HEK293 (cell line): ENCODE measurements around the gene ZNF680.

ENCODE experiments used
- FEZF1 ChIP-seq: fragments of 450-650 bp; formaldehyde crosslinking; IDR thresholded peaks from 2 replicates; pipeline ENCODE4 v1.5.1; 2016; ENCODE audit warnings: missing biosample characterization, missing genetic modification characterization
- REST ChIP-seq: fragments of 450-650 bp; formaldehyde crosslinking; IDR thresholded peaks from 2 replicates; pipeline ENCODE4 v1.5.1; 2016; ENCODE audit warnings: missing biosample characterization, missing genetic modification characterization
- SCRT1 ChIP-seq: fragments of 450-650 bp; formaldehyde crosslinking; IDR thresholded peaks from 2 replicates; pipeline ENCODE4 v1.5.1; 2016; ENCODE audit warnings: missing biosample characterization, missing genetic modification characterization, borderline replicate concordance
- ZBTB17 ChIP-seq: fragments of 450-650 bp; formaldehyde crosslinking; IDR thresholded peaks from 2 replicates; pipeline ENCODE4 v1.5.1; 2016; ENCODE audit warnings: missing biosample characterization, missing genetic modification characterization
- ZBTB20 ChIP-seq: fragments of 450-650 bp; formaldehyde crosslinking; IDR thresholded peaks from 2 replicates; pipeline ENCODE4 v1.5.1; 2016; ENCODE audit warnings: missing biosample characterization, missing genetic modification characterization
- ZEB2 ChIP-seq: fragments of 450-650 bp; formaldehyde crosslinking; IDR thresholded peaks from 2 replicates; pipeline ENCODE4 v1.5.1; 2016; ENCODE audit warnings: missing biosample characterization, missing genetic modification characterization
- ZNF274 ChIP-seq, 2 experiments: fragments of 200-500 bp in 1 of 2; fragments of 450-650 bp in 1 of 2; sonication (Bioruptor generic) in 1 of 2; formaldehyde crosslinking in 1 of 2; IDR thresholded peaks; 2 replicates each; pipeline versions ENCODE4 v1.5.1 to v1.6.1; 2014 to 2016; ENCODE audit warnings: borderline replicate concordance in 1 of 2, inconsistent platforms in 1 of 2, low read length in 1 of 2, missing biosample characterization in 1 of 2, missing genetic modification characterization in 1 of 2
- ZNF302 ChIP-seq: fragments of 450-650 bp; formaldehyde crosslinking; IDR thresholded peaks from 2 replicates; pipeline ENCODE4 v1.5.1; 2016; ENCODE audit warnings: missing biosample characterization, missing genetic modification characterization, low read depth
- ZNF362 ChIP-seq: fragments of 450-650 bp; formaldehyde crosslinking; IDR thresholded peaks from 2 replicates; pipeline ENCODE4 v1.5.1; 2016; ENCODE audit warnings: missing biosample characterization, missing genetic modification characterization
- ZSCAN5A ChIP-seq: fragments of 450-650 bp; formaldehyde crosslinking; IDR thresholded peaks from 2 replicates; pipeline ENCODE4 v1.5.1; 2016; ENCODE audit warnings: missing biosample characterization, missing genetic modification characterization
- TF ChIP-seq, protein P1 (sequence below): fragments of 450-650 bp; formaldehyde crosslinking; IDR thresholded peaks from 2 replicates; pipeline ENCODE4 v1.5.1; 2016; ENCODE audit warnings: missing biosample characterization, missing genetic modification characterization
- TF ChIP-seq, protein P2 (sequence below): fragments of 450-650 bp; formaldehyde crosslinking; IDR thresholded peaks from 2 replicates; pipeline ENCODE4 v1.5.1; 2016; ENCODE audit warnings: missing biosample characterization, missing genetic modification characterization
- TF ChIP-seq, protein P3 (sequence below): fragments of 450-650 bp; formaldehyde crosslinking; IDR thresholded peaks from 2 replicates; pipeline ENCODE4 v1.5.1; 2016; ENCODE audit warnings: missing biosample characterization, missing genetic modification characterization, low read depth

DNA sequence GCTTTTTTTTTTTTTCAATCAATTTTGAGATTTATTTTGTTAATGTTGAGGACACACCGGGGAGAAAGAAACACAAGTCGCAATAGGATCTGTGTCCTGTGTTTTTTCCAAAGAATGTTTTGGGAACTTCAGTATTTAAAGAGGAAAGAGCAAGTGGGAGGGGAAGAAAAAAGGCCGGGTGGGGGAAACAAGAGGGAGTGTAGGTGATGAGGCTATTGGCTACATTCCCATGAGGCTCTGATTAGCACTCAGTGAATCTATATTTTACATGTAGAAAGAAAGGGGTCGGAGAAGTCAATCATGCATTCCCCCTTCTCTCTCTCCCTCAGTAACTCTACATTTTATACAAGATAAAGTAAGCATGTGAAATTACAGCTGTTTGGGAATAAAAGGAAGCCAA, 4.1 kb downstream of the ZNF680 start:
- TF ChIP-seq FEZF1 (tag by site-specific recombination): no peak
- TF ChIP-seq ZSCAN5A: no peak
- TF ChIP-seq REST (tag by site-specific recombination): no peak
- TF ChIP-seq, protein P1, sequence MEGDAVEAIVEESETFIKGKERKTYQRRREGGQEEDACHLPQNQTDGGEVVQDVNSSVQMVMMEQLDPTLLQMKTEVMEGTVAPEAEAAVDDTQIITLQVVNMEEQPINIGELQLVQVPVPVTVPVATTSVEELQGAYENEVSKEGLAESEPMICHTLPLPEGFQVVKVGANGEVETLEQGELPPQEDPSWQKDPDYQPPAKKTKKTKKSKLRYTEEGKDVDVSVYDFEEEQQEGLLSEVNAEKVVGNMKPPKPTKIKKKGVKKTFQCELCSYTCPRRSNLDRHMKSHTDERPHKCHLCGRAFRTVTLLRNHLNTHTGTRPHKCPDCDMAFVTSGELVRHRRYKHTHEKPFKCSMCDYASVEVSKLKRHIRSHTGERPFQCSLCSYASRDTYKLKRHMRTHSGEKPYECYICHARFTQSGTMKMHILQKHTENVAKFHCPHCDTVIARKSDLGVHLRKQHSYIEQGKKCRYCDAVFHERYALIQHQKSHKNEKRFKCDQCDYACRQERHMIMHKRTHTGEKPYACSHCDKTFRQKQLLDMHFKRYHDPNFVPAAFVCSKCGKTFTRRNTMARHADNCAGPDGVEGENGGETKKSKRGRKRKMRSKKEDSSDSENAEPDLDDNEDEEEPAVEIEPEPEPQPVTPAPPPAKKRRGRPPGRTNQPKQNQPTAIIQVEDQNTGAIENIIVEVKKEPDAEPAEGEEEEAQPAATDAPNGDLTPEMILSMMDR (tag by site-specific recombination): no peak
- TF ChIP-seq ZNF274 (IDR thresholded peaks at IDR 0.05; ENCODE audit: low read length): no peak
- no peak for TF ChIP-seq ZNF274 (tag by site-specific recombination; IDR thresholded peaks at IDR 0.05; ENCODE audit: borderline replicate concordance)
- TF ChIP-seq ZNF302 (tag by site-specific recombination): no peak
- TF ChIP-seq, protein P2, sequence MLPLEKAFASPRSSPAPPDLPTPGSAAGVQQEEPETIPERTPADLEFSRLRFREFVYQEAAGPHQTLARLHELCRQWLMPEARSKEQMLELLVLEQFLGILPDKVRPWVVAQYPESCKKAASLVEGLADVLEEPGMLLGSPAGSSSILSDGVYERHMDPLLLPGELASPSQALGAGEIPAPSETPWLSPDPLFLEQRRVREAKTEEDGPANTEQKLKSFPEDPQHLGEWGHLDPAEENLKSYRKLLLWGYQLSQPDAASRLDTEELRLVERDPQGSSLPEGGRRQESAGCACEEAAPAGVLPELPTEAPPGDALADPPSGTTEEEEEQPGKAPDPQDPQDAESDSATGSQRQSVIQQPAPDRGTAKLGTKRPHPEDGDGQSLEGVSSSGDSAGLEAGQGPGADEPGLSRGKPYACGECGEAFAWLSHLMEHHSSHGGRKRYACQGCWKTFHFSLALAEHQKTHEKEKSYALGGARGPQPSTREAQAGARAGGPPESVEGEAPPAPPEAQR (tag by site-specific recombination): no peak
- TF ChIP-seq ZBTB17 (tag by site-specific recombination): no peak
- no peak for TF ChIP-seq ZBTB20 (tag by site-specific recombination)
- TF ChIP-seq ZNF362 (tag by site-specific recombination): no peak
- TF ChIP-seq, protein P3, sequence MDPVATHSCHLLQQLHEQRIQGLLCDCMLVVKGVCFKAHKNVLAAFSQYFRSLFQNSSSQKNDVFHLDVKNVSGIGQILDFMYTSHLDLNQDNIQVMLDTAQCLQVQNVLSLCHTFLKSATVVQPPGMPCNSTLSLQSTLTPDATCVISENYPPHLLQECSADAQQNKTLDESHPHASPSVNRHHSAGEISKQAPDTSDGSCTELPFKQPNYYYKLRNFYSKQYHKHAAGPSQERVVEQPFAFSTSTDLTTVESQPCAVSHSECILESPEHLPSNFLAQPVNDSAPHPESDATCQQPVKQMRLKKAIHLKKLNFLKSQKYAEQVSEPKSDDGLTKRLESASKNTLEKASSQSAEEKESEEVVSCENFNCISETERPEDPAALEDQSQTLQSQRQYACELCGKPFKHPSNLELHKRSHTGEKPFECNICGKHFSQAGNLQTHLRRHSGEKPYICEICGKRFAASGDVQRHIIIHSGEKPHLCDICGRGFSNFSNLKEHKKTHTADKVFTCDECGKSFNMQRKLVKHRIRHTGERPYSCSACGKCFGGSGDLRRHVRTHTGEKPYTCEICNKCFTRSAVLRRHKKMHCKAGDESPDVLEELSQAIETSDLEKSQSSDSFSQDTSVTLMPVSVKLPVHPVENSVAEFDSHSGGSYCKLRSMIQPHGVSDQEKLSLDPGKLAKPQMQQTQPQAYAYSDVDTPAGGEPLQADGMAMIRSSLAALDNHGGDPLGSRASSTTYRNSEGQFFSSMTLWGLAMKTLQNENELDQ (tag by site-specific recombination): no peak
- no peak for TF ChIP-seq SCRT1 (tag by site-specific recombination)
- TF ChIP-seq ZEB2 (tag by site-specific recombination): no peak
